Immature natural killer cell (primary cell): ENCODE results near the gene ATP9B. TPM values are rescaled to one million over a fixed set of nuclear protein-coding genes. Genes with fewer than 3 reads are reported as not detected.
"Not testable (repeated sequence)": the region's sequence is repeated elsewhere in the genome, so short reads cannot be mapped to it uniquely, and the experiment has no call there.

Source experiments
- DNase-seq, 3 donors: peaks; one replicate each; pipeline ENCODE4 v3.0.0; 2022; ENCODE audit warnings: mixed read lengths in 1 of 3
- H3K27ac Mint-ChIP-seq, 6 donors: one replicate each; pipeline ENCODE4 v1.8.0; 2020; ENCODE audit warnings: mixed read lengths in 6 of 6, mild to moderate bottlenecking in 5 of 6, inconsistent platforms in 4 of 6, moderate library complexity in 3 of 6
- H3K27me3 Mint-ChIP-seq, 3 donors: one replicate each; pipeline ENCODE4 v1.8.0; 2020 to 2021; ENCODE audit warnings: low read depth in 3 of 3, mild to moderate bottlenecking in 3 of 3, mixed read lengths in 3 of 3, moderate library complexity in 3 of 3, inconsistent platforms in 1 of 3
- H3K36me3 Mint-ChIP-seq, 3 donors: one replicate each; pipeline ENCODE4 v1.8.0; 2020; ENCODE audit warnings: mixed read lengths in 3 of 3, inconsistent platforms in 2 of 3, mild to moderate bottlenecking in 2 of 3
- H3K4me1 Mint-ChIP-seq, 2 donors: one replicate each; pipeline ENCODE4 v1.8.0; 2020; ENCODE audit warnings: inconsistent platforms in 2 of 2, mild to moderate bottlenecking in 2 of 2, mixed read lengths in 2 of 2, moderate library complexity in 1 of 2
- H3K4me3 Mint-ChIP-seq, 5 donors: one replicate each; pipeline ENCODE4 v1.8.0; 2020; ENCODE audit warnings: mild to moderate bottlenecking in 5 of 5, mixed read lengths in 5 of 5, inconsistent platforms in 3 of 5, moderate library complexity in 3 of 5
- H3K9me3 Mint-ChIP-seq, 6 donors: one replicate each; pipeline ENCODE4 v1.8.0; 2020; ENCODE audit warnings: mild to moderate bottlenecking in 6 of 6, mixed read lengths in 6 of 6, inconsistent platforms in 4 of 6, moderate library complexity in 3 of 6
- polyA plus RNA-seq, 3 donors: library from polyadenylated mRNA; unstranded; fragments of 300-500 nt; fragmentation: Illumina TruSeq; gene quantifications; one replicate each; pipeline ENCODE4 v1.2.3, GENCODE V29; 2021

The ATP9B gene
- polyA plus RNA-seq, 3 donors from 2014 or later = 11.4 to 16.9 (median 11.5) TPM

DNA sequence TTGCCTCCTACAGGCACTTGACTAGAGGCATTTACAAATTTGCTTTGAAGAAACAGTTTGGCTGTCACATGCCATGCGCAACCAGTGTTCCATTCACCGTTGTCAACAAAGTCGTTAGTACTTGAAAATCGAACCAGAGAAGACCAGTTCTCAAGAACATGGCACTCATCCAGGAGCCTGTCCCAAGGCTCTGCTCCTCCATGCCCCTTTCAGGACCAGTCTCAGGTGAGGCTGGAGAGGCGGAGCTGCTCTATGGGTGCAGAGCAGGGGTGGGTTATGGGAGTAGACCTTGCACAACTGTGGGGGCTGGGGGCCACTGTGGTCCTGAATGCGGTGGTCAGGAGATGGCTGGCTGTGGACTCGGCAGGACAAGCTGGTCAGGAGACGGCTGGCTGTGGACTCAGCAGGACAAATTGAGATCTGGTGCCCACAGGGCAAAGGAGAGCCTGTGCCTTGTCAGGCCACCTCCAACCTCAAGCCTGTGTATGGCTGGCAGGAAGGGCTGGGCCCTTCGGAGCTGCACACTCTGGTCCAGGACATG, 12.3 kb upstream of the ATP9B start:
- H3K4me3 Mint-ChIP-seq = no peak overlapping the region
- H3K4me1 Mint-ChIP-seq = no peaks in the 10 kb centered on the region
- peaks cover 2 to 12% (median 7%) of the 10 kb centered on the region in 3 donors for H3K27me3 Mint-ChIP-seq
- H3K27ac Mint-ChIP-seq = no peak overlapping the region
- no peaks in the 10 kb centered on the region for H3K36me3 Mint-ChIP-seq
- H3K9me3 Mint-ChIP-seq = peaks cover 0 to 2% (median 0%) of the 10 kb centered on the region in 6 donors
- no peak for DNase-seq

DNA sequence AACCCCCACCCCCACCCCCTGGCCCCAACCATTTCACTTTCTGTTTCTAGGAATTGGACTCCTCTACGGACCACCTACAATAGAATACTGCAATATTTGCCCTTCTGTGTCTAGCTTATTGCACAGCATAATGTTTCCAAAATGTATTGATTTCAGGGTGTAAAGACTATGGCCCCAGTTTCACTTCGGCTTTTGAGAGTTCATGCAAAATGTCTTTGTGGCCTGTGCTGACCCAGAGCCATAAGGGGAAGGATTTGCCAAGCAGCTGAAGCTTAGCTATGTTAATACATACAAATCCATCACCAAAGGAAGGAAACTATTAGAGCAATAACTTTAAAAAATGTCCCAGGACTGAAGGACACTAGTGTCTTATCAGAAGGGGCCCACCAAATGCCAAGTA, 11.2 kb upstream of the ATP9B start:
- no peak for DNase-seq
- Mint-ChIP-seq H3K27me3 (peaks cover 0 to 12% (median 3%) of the 10 kb centered on the region in 3 donors), H3K9me3 (peaks cover 0 to 2% (median 0%) of the 10 kb centered on the region in 6 donors), H3K36me3 (no peaks in the 10 kb centered on the region), H3K4me1 (no peaks in the 10 kb centered on the region), H3K27ac (no peak overlapping the region), H3K4me3 (no peak overlapping the region)

DNA sequence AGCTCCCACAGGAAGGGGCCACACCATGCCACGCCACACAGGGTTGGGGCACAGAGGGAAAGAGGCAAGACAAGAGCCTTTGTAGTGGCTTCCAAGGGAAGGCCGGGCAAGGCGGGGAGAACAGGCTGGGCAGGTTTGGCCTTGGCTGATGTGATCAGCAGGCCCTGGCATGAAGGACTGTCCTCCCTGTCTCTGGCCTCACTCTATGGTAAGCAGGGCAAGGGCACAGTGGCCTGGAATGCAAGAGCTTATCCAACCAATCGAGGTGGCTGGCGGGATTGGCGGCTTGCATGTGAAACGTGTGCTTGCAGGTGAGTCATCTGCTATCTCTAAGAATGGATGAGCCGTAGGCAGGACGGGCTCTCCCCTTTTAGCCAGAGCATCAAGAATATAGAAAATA, 6.4 kb upstream of the ATP9B start:
- Mint-ChIP-seq H3K4me1 (peaks cover 22% of the 10 kb centered on the region in 2 donors), H3K27ac (no peak overlapping the region), H3K36me3 (peaks cover 0 to 14% (median 12%) of the 10 kb centered on the region in 3 donors), H3K9me3 (peaks cover 0 to 6% (median 4%) of the 10 kb centered on the region in 6 donors), H3K4me3 (no peak overlapping the region), H3K27me3 (peaks cover 0 to 22% (median 14%) of the 10 kb centered on the region in 3 donors)
- DNase-seq = no peak

DNA sequence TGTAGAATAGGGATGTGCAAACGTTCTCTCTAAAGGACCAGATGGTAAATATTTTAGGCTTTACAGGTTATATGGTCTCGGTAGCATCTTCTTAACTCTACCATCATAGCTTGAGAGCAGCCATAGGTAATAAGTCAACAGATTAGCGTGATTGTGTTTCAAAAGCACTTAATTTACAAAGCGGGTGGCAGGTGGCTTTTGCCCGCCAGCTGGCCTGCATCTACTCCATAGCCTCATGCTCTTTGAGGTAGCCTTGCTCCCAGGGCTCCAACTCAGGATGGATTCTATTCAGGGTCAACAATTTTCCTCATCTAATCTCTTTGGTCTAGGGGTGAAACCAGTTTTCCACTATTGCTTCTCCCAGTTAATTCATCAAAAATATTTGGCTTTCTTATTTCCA, 5.0 kb upstream of the ATP9B start:
- peaks cover 28 to 30% of the 10 kb centered on the region in 2 donors for H3K4me1 Mint-ChIP-seq
- no peak overlapping the region for H3K4me3 Mint-ChIP-seq
- peaks cover 0 to 6% (median 4%) of the 10 kb centered on the region in 6 donors for H3K9me3 Mint-ChIP-seq
- peak overlapping the region in 1 of 6 donors; percentile 4 for H3K27ac Mint-ChIP-seq
- no peak for DNase-seq
- peaks cover 0 to 14% (median 12%) of the 10 kb centered on the region in 3 donors for H3K36me3 Mint-ChIP-seq
- H3K27me3 Mint-ChIP-seq = peaks cover 4 to 33% (median 27%) of the 10 kb centered on the region in 3 donors

DNA sequence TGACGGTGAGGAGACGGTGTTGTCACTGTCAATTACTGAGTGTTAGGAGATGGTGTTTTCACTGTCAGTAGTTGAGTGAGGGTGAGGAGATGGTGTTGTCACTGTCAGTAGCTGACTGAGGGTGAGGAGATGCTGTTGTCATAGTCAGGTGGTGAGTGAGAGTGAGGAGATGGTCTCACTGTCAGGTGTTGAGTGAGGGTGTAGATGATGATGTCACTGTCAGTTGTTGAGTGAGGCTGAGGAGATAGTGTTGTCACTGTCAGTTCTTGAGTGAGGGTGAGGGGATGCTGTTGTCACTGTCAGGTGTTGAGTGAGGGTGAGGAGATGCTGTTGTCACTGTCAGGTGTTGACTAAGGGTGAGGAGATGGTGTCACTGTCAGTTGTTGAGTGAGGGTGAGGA, 3.4 kb upstream of the ATP9B start:
- Mint-ChIP-seq H3K36me3 (peaks cover 0 to 14% (median 12%) of the 10 kb centered on the region in 3 donors), H3K4me1 (peaks cover 39 to 42% of the 10 kb centered on the region in 2 donors), H3K27ac (peak overlapping the region; percentile 17 to 100 (median 96)), H3K4me3 (peak overlapping the region; percentile 2 to 91 (median 22)), H3K9me3 (peaks cover 0 to 6% (median 4%) of the 10 kb centered on the region in 6 donors), H3K27me3 (peaks cover 8 to 38% (median 37%) of the 10 kb centered on the region in 3 donors)
- no peak for DNase-seq

DNA sequence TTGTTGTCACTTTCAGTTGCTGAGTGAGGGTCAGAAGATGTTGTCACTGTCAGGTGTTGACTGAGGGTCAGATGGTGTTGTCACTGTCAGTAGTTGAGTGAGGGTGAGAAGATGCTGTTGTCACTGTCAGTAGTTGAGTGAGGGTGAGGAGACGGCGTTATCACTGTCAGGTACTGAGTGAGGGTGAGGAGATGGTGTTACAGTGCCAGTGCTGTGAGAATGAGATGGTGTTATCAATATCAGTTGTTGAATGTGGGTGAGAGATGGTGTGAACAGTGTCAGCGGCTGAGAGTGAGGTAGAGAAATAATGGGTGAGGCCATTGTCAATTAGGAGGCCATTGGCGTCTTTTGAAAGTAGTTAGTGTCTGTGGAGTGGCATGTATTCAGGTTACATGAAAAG, 1.6 kb upstream of the ATP9B start:
- Mint-ChIP-seq H3K27ac (peak overlapping the region; percentile 89 to 100 (median 96)), H3K4me3 (peak overlapping the region; percentile 65 to 95 (median 91)), H3K27me3 (peaks cover 8 to 43% (median 36%) of the 10 kb centered on the region in 3 donors), H3K36me3 (peaks cover 0 to 14% (median 12%) of the 10 kb centered on the region in 3 donors), H3K4me1 (peaks cover 48 to 57% of the 10 kb centered on the region in 2 donors), H3K9me3 (peaks cover 0 to 6% (median 4%) of the 10 kb centered on the region in 6 donors)
- DNase-seq = peak; percentile 51 to 63 (median 54)

DNA sequence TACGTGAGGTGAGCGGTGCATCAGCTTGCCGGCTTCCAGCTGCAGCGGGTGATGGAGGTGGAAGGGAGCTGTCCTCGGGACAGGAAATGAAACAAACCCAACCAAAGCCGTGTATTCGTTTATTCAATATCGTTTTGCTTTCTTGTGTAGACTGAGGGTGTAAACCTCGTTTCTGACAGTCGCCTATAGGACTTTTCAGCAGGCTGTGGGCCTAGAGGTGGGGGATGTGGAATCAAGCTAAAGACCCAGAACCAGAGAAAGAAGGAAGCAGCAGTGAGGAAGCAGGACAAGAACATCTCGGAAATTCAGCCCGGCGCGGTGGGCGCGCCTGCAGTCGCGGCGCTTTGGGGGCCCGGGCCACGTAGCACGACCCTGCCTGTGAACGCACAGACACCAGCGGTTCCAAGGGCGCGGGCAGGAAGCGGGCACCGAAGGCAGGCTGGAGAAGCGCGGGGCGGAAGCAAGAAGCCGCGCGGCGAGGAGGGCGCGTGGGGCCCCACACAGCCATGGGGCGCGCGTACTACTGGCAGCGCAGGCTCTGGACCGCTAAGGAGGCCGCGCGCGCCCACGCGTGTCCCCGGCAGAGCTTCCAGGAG, 755 bp upstream of the ATP9B start:
- H3K9me3 Mint-ChIP-seq = peaks cover 0 to 6% (median 4%) of the 10 kb centered on the region in 6 donors
- peaks cover 48 to 57% of the 10 kb centered on the region in 2 donors for H3K4me1 Mint-ChIP-seq
- no peak for DNase-seq
- H3K27ac Mint-ChIP-seq = peak overlapping the region; percentile 89 to 100 (median 96)
- peaks cover 0 to 14% (median 12%) of the 10 kb centered on the region in 3 donors for H3K36me3 Mint-ChIP-seq
- H3K27me3 Mint-ChIP-seq = peaks cover 8 to 43% (median 36%) of the 10 kb centered on the region in 3 donors
- H3K4me3 Mint-ChIP-seq = peak overlapping the region; percentile 65 to 95 (median 91)

DNA sequence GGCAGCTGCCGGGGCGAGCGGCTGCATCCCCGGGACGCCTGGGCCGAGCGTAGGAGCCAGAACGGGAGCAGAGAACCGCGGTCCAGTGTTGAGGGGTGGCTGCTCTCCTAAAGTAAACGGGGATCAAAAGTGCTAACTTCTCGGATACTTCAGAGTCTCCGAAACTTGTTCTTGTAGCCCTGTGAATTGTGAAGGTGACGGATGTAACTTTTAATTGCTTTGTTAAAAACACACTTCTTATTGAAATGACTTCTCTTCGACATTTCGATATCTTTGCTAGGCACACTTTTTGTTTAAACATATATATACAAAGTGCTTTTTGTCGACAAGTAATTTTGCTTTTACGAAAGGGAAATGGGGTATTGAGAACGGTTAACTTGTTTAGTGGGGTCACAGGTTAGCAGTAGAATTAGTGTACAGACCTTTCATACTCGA, 540 bp downstream of the ATP9B start:
- H3K9me3 Mint-ChIP-seq = peaks cover 0 to 6% (median 4%) of the 10 kb centered on the region in 6 donors
- H3K36me3 Mint-ChIP-seq = peaks cover 0 to 19% (median 14%) of the 10 kb centered on the region in 3 donors
- H3K27ac Mint-ChIP-seq = peak overlapping the region; percentile 90 to 98 (median 94)
- no peak for DNase-seq
- H3K4me3 Mint-ChIP-seq = peak overlapping the region; percentile 89 to 95 (median 90)
- H3K4me1 Mint-ChIP-seq = peaks cover 52 to 69% of the 10 kb centered on the region in 2 donors
- peaks cover 8 to 43% (median 36%) of the 10 kb centered on the region in 3 donors for H3K27me3 Mint-ChIP-seq

DNA sequence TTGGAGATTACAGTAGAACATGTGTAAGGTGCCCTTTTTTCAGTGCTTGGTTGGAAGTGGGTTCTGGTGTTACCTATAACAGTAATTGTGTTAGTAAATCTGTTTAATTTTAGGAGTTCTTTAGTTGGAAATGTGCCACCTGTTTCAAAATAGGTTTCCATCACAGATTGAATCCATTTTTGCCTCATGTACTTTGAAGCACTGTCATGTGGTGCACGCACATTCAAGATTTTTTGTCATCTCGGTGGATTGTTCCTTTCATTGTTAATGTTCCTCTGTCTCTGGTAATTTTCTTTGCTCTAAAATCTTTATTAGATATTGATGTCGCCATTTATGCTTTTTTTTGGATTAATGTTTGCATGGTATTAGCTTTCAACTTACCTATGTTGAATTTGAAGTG, 1.3 kb downstream of the ATP9B start:
- Mint-ChIP-seq H3K27me3 (peaks cover 8 to 43% (median 36%) of the 10 kb centered on the region in 3 donors), H3K27ac (peak overlapping the region; percentile 40 to 98 (median 85)), H3K9me3 (peaks cover 0 to 6% (median 4%) of the 10 kb centered on the region in 6 donors), H3K36me3 (peaks cover 0 to 19% (median 14%) of the 10 kb centered on the region in 3 donors), H3K4me1 (peaks cover 54 to 76% of the 10 kb centered on the region in 2 donors), H3K4me3 (peak overlapping the region; percentile 89 to 95 (median 90))
- no peak for DNase-seq

DNA sequence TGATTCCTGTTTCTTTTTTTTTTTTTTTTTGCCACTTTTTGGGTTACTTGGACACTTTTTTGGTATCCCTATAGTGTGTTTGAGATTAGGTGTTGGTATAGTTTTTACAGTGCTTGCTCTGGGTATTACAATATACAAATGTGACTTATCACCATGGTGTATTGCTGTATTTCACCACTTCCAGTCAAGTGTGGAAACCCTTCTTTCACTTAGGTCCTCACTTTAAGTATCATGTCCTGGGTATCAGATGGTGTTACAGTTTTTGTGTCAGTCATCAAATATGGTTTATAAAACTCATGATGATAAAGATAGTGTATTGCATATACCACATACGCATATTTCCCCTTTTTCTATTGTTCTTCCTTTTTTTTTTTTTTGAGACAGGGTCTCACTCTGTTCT, 1.8 kb downstream of the ATP9B start:
- Mint-ChIP-seq H3K36me3 (peaks cover 0 to 14% (median 8%) of the 10 kb centered on the region in 3 donors), H3K9me3 (peaks cover 0 to 6% (median 1%) of the 10 kb centered on the region in 6 donors), H3K27ac (peak overlapping the region; percentile 18 to 93 (median 68)), H3K4me1 (peaks cover 54 to 77% of the 10 kb centered on the region in 2 donors), H3K27me3 (peaks cover 8 to 40% (median 33%) of the 10 kb centered on the region in 3 donors), H3K4me3 (peak overlapping the region in 4 of 5 donors; percentile 89 to 95 (median 91))
- DNase-seq = no peak

DNA sequence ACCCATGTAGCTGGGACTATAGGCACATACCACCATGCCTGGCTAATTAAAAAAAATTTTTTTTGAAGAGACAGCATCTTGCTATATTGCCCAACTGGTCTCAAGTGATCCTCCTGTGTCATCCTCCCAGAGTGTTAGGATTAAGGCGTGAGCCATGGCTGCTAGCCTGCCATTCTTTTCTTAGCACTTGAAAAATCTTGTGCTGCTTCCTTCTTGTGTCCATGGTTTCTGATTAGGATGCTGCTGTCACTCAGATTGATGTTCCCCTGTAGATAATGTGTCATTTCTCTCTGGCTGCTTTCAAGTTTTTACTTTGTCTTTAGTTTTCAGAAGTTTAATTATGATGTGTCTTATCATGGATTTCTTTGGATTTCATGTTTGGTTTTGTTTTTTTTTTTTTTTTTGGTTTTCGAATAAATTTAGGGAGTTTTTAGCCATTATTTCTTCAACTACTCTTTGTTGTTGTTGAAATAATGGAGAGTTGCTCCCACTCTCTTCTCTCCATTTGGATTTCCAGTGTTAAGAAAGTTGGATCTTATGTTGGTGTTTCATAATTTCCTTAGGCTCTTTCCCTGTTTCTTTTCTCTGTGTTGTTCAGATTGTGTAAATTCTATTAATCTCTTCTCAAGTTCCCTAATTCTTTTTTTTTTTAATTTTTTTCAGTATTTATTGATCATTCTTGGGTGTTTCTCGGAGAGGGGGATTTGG, 2.5 kb downstream of the ATP9B start:
- Mint-ChIP-seq H3K9me3 (peaks cover 0 to 4% (median 0%) of the 10 kb centered on the region in 6 donors), H3K36me3 (peaks cover 0 to 8% (median 2%) of the 10 kb centered on the region in 3 donors), H3K4me3 (peak overlapping the region in 3 of 5 donors; percentile 37 to 90 (median 38)), H3K4me1 (peaks cover 54 to 77% of the 10 kb centered on the region in 2 donors), H3K27me3 (peaks cover 8 to 38% (median 28%) of the 10 kb centered on the region in 3 donors), H3K27ac (peak overlapping the region in 4 of 6 donors; percentile 3 to 93 (median 34))
- DNase-seq = no peak

DNA sequence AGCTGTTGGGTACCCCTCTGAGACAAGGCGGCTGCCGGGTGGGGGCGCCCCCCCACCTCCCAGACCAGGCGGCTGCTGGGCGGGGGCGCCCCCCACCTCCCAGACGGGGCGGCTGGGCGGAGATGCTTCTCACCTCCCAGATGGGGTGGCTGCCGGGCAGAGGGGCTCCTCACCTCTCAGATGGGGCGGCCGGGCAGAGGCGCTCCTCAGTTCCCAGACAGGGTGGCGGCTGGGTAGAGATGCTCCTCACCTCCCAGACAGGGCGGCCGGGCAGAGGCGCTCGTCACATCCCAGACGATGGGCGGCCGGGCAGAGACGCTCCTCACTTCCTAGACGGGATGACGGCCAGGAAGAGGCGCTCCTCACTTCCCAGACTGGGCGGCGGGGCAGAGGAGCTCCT, 3.5 kb downstream of the ATP9B start:
- Mint-ChIP-seq H3K4me1 (peaks cover 52 to 77% of the 10 kb centered on the region in 2 donors), H3K27me3 (peaks cover 8 to 31% (median 19%) of the 10 kb centered on the region in 3 donors)
- not testable (repeated sequence) for H3K27ac Mint-ChIP-seq, H3K36me3 Mint-ChIP-seq, H3K9me3 Mint-ChIP-seq, H3K4me3 Mint-ChIP-seq, DNase-seq

DNA sequence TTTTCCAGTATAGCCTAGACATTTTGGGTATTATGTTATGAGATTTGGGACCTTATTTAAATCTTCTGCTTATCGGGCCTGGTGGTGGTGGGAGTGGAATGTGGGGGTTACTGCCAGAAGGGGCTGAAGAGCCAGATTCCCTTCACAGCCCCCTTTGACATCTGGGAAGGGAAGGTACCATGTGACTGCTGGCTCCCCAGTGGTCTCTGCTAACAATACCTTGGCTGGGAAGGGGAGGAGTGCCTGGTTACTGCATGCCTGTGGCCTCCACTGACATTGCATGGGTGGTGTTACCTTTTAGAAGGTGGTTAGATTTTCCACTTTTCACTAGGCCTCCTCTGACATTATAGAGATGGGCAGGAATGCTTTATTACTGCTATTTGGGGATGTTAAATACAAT, 8.0 kb downstream of the ATP9B start:
- Mint-ChIP-seq H3K27me3 (peaks cover 0 to 2% (median 2%) of the 10 kb centered on the region in 3 donors), H3K27ac (peak overlapping the region in 4 of 6 donors; percentile 4 to 64 (median 36)), H3K36me3 (peaks cover 8 to 33% (median 21%) of the 10 kb centered on the region in 3 donors), H3K4me3 (no peak overlapping the region), H3K9me3 (peaks cover 0 to 7% (median under 1%) of the 10 kb centered on the region in 6 donors), H3K4me1 (peaks cover 35 to 74% of the 10 kb centered on the region in 2 donors)
- no peak for DNase-seq
